Measurements from ENCODE around the gene MRPL24.

DNA sequence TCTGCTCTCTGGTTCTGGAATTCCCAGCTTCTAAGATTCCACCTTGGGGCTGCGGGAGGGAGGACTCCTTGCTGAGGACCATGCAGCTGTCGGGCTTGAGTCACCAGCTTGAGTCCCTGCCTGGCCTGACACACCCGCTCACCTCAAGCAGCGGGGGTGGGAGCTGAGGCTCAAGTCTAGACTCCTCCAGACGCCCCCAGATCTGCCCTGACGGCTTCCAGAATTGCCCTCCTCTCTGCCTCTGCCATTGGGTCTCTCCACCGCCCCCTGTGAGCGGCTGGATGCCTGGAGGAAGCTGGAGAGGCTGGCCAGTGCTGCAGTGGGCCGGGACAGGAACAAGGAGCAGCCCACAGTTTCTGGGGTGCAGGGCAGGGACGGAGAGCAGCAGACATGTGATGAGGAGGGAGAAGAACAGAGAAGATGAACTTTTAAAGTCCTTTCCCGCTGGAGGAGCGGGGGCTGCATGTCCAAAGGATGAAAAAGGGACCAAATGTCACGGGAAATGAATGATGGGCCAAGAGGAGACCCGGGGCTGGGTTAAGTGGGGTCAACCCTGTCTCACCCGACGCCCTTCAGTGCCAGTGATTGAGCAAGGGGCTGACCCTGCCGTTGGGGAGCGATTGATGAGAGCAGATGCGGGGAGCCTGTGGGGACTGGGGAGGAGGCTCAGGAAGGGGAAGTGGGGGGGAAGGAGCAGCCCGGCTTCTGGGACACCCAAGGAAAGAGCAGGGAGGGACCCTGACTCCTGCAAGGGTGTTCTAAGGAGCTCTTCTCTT, 49.0 kb downstream of the MRPL24 start:
- TF ChIP-seq, protein P1, sequence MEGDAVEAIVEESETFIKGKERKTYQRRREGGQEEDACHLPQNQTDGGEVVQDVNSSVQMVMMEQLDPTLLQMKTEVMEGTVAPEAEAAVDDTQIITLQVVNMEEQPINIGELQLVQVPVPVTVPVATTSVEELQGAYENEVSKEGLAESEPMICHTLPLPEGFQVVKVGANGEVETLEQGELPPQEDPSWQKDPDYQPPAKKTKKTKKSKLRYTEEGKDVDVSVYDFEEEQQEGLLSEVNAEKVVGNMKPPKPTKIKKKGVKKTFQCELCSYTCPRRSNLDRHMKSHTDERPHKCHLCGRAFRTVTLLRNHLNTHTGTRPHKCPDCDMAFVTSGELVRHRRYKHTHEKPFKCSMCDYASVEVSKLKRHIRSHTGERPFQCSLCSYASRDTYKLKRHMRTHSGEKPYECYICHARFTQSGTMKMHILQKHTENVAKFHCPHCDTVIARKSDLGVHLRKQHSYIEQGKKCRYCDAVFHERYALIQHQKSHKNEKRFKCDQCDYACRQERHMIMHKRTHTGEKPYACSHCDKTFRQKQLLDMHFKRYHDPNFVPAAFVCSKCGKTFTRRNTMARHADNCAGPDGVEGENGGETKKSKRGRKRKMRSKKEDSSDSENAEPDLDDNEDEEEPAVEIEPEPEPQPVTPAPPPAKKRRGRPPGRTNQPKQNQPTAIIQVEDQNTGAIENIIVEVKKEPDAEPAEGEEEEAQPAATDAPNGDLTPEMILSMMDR (IDR thresholded peaks at IDR 0.05), result no peak
- no peak for TF ChIP-seq POLR2A (IDR thresholded peaks at IDR 0.05)
